Activated CD4-positive, alpha-beta T cell treated with anti-CD3 and anti-CD28 coated beads for 4 hours (primary cell): ENCODE measurements around the gene TMEM169.
"Not testable (repeated sequence)": the region's sequence is repeated elsewhere in the genome, so short reads cannot be mapped to it uniquely, and the experiment has no call there.

Experiments used
- DNase-seq, 2 donors: peaks; one replicate each; pipeline ENCODE4 v3.0.0-alpha.2; 2020

Gene TMEM169

DNA sequence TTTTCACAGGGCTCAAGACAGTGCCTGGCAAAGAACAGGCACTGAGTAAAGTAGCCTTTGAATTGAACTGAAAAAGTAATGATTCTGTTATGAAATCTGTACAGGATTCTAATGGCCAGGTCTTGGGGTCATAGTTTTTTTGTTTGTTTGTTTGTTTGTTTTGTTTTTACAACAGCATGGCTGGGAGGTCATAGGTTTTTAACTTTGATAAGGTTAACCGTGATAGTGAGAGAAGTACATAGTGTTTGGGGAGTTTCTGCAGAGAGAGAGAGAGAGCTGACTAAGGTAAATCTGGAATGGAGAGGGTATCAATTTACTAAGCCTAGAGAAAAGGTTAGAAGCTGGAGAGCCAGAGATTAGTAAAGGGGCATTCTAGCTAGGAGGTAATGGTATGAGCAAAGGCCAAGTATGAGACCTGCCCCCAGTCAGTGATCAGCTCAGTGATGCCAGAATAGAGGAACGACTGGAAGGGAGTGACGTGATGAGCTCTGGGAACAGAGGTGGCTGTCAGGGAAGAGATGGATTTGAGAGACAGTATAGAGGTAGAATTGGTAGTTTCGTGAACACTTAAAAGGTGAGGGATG is 53.3 kb downstream of the TMEM169 start:
- no peak for DNase-seq

DNA sequence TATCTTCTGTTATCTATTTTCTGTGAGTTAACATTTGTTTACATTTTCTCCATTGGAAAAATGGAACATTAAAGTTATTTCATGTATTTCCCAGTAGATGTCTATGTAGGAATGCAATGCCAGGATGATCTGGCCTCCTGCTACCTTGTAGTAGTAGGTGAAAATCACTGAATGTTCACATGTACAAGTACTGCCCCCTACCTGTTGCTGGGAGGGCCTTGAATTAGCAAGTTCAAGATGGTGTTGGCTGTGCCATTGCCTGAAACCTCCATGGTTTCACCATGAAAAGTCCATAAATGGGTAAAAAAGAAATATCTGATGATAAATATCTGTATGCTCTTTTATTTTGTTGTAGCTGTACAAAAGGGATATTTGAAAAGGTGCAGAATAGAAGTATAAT is 58.2 kb downstream of the TMEM169 start:
- peak; percentile 13 to 25 for DNase-seq

DNA sequence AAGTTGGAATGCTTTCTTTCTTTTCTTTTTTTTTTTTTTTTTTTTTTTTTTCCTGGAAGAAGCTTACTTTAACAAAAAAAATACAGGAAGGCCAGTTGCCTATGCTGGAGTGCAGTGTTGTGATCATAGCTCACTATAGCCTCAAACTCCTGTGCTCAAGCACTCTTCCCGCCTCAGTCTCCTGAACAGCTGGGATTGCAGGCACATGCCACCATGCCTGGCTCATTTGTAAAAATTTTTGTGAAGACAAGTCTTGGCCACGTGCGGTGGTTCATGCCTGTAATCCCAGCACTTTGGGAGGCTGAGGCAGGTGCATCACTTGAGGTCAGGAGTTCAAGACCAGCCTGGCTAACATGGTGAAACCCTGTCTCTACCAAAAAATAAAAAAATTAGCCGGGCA is 59.8 kb downstream of the TMEM169 start:
- not testable (repeated sequence) for DNase-seq

GRCh38 chr2:216142540-216142939 is 60.8 kb downstream of the TMEM169 start:
- DNase-seq, result peak; percentile 11

DNA sequence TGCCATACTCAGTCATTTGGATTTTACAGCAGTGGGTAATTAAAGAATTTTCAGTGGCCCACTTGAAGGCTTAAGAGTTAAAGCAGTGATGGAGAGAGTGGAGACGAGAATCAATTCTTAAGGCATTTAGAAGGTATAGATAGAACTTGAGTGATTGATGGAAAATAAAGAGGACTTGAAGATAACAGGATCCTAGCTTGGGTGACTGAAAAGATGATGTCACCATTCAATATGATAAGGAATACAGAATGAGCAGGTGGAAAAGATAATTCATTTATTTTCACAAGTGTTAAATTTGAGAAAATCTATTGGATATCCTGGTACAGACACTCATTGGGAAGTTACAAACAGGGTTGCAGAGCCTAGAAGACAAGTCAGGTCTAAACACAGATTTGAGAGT is 62.7 kb downstream of the TMEM169 start:
- DNase-seq, result no peak

- DNase-seq, result no peak
These were observed 63.1 kb downstream of the TMEM169 start for GRCh38 chr2:216144857-216145256.

DNA sequence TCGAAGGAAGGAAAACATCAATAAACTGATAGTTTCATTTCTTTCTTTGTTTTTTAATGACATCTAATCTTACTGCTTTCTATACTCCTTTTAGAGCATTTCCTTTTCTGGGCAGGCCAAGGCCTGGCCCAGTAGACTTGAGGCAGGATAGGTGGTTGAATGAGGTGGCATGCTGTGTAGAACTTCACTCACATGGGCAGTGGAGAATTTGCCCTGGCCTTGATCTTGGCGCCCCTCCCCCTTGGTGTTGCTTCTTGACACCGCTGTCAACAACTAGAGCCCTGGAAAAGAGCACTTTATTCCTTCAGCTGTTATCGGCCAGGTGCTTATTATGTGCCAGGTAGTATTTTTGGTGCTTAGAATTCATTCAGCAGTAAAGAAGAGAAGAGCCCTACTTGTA is 64.9 kb downstream of the TMEM169 start:
- DNase-seq, result no peak

- no peak for DNase-seq
These were observed 65.7 kb downstream of the TMEM169 start for GRCh38 chr2:216147172-216148131.

DNA sequence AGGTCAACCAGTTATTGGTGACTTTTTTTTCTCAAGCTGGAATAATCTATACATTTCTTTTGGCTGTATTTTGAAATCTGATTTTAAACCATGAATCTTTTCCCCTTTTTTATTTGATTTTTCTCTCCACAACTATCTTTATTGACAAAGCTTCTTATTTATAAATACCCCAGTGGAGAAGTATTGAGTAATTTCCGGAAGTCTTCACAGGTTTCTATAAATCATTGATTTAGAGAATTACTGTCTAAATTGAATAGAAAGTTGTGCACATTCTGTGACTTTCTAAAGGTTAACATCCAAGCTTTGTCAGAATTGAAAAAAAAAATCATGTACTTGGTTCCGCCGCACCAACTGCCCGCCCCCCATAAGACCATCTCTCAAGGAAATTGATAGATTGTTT is 67.3 kb downstream of the TMEM169 start:
- no peak for DNase-seq

DNA sequence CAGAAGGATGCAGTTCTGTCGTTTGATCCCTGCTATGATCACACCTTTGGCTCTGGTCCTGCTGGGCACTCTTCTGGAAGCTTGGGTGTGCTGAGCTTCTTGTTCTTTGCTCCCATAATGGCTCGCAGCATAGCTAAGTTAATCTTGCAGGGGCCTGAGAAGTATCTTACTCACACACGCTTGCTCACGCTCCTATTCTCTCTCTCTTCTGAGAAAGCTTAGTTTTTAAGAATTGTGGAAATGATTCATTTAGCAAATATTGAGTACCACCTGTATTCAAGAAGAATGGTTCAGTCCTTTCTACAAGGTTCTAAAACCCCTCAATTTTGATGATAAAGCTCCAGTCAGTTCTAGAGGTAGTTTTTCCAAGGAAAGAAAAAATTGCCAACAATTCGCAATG is 68.0 kb downstream of the TMEM169 start:
- no peak for DNase-seq

DNA sequence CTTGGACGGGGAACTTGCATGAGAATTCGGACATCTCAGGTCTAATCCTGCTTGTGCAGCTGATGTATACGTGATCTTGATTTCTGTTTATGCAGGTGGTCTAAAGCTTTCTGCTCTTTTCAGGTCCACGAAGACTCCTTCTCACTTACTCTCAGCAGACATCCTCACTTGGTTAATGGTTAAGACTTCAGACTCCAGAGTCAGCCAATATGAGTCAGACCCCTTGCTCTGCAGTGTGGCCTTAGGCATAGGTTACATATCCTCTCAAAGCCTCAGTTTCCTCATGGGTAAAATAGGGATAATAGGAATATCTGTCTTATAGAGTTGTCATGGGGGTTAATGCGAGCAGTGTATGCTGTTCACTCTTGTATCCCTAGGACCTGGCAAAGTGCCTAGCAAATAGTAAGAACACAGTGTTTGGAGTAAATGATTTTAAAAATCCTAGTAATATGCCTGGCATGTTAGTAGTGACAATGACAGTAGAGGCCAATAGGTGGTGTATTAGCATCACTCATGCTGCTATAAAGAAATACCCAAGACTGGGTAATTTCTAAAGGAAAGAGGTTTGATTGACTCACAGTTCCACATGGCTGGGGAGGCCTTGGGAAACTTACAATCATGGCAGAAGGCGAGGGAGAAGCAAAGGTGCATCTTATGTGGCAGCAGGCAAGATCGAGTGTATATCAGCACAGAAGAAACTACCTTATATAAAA is 69.8 kb downstream of the TMEM169 start:
- DNase-seq, result no peak
